ENCODE results near the gene ADGRG3.

Gene ADGRG3

GRCh38 chr16:57661936-57662906 lies 5.9 kb upstream of the ADGRG3 start:
- H3K27me3 ChIP-seq (ENCODE audit: control insufficient read depth, insufficient read depth, low read length): no peaks in the 10 kb centered on the region
- H3K9ac ChIP-seq (ENCODE audit: low read depth, low read length): no peak overlapping the region
- H3K36me3 ChIP-seq (ENCODE audit: control insufficient read depth, insufficient read depth, low read length): no peaks in the 10 kb centered on the region

GRCh38 chr16:57663436-57663835 lies 4.7 kb upstream of the ADGRG3 start:
- no peaks in the 10 kb centered on the region for H3K4me1 ChIP-seq (ENCODE audit: control insufficient read depth, insufficient read depth, low read length)
- no peaks in the 10 kb centered on the region for H3K36me3 ChIP-seq (ENCODE audit: control insufficient read depth, insufficient read depth, low read length)
- H3K4me3 ChIP-seq (ENCODE audit: low read depth, low read length): no peak overlapping the region
- H3K9me3 ChIP-seq (ENCODE audit: control insufficient read depth, insufficient read depth, low read length): no peaks in the 10 kb centered on the region
- H3K27me3 ChIP-seq (ENCODE audit: control insufficient read depth, insufficient read depth, low read length): no peaks in the 10 kb centered on the region
- no peak overlapping the region for H3K9ac ChIP-seq (ENCODE audit: low read depth, low read length)

More at GRCh38 chr16:57661936-57662906, 5.9 kb upstream of the ADGRG3 start:
- no peaks in the 10 kb centered on the region for H3K9me3 ChIP-seq (ENCODE audit: control insufficient read depth, insufficient read depth, low read length)
- no peaks in the 10 kb centered on the region for H3K4me1 ChIP-seq (ENCODE audit: control insufficient read depth, insufficient read depth, low read length)
- H3K4me3 ChIP-seq (ENCODE audit: low read depth, low read length): no peak overlapping the region

GRCh38 chr16:57663917-57664661 lies 4.0 kb upstream of the ADGRG3 start:
- Histone ChIP-seq H3K27me3 (ENCODE audit: control insufficient read depth, insufficient read depth, low read length) (no peaks in the 10 kb centered on the region), H3K9me3 (ENCODE audit: control insufficient read depth, insufficient read depth, low read length) (no peaks in the 10 kb centered on the region), H3K4me3 (ENCODE audit: low read depth, low read length) (no peak overlapping the region), H3K4me1 (ENCODE audit: control insufficient read depth, insufficient read depth, low read length) (no peaks in the 10 kb centered on the region), H3K36me3 (ENCODE audit: control insufficient read depth, insufficient read depth, low read length) (no peaks in the 10 kb centered on the region), H3K9ac (ENCODE audit: low read depth, low read length) (no peak overlapping the region)

- Histone ChIP-seq H3K4me1 (ENCODE audit: control insufficient read depth, insufficient read depth, low read length) (no peaks in the 10 kb centered on the region), H3K4me3 (ENCODE audit: low read depth, low read length) (no peak overlapping the region), H3K27me3 (ENCODE audit: control insufficient read depth, insufficient read depth, low read length) (no peaks in the 10 kb centered on the region), H3K36me3 (ENCODE audit: control insufficient read depth, insufficient read depth, low read length) (no peaks in the 10 kb centered on the region), H3K9me3 (ENCODE audit: control insufficient read depth, insufficient read depth, low read length) (no peaks in the 10 kb centered on the region), H3K9ac (ENCODE audit: low read depth, low read length) (no peak overlapping the region)
Measured at GRCh38 chr16:57664662-57665025, 3.5 kb upstream of the ADGRG3 start.

GRCh38 chr16:57665541-57665940 lies 2.6 kb upstream of the ADGRG3 start:
- Histone ChIP-seq H3K27me3 (ENCODE audit: control insufficient read depth, insufficient read depth, low read length) (no peaks in the 10 kb centered on the region), H3K9ac (ENCODE audit: low read depth, low read length) (no peak overlapping the region), H3K4me3 (ENCODE audit: low read depth, low read length) (no peak overlapping the region), H3K36me3 (ENCODE audit: control insufficient read depth, insufficient read depth, low read length) (no peaks in the 10 kb centered on the region), H3K4me1 (ENCODE audit: control insufficient read depth, insufficient read depth, low read length) (no peaks in the 10 kb centered on the region), H3K9me3 (ENCODE audit: control insufficient read depth, insufficient read depth, low read length) (no peaks in the 10 kb centered on the region)

DNA sequence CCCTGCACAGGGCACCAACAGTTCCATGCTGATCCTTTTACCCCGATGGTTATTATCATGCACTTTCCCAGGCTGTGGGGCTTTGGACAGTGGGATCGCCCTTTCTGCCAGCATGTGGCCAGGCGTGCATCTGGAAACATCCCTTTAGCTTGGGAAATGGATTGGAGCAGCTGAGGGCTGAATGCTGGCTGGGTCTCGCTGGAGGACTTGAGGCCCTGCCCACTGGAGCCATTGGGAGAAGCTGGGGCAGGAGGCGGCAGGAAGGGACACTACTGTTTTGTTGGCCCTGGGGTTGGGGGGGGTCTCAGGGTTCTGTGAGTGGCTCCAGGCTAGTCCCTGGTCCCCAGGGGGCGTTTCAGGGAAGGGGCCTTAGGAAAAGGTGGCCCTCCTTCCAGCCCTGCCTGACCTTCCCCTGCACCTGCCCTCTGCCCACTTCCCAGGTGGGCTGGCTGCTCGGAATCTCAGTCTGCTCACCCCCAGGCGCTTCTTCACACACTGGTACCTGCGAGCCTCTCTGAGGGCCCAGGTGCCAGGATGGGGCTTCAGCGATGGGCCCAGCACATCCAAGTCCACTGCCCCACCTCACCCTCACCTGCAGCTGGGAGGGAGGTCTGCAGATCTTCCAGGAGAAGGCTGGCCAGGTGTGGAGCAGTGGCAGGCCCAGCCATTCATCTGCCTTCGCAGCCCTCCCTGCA lies 1.6 kb upstream of the ADGRG3 start:
- H3K9ac ChIP-seq (ENCODE audit: low read depth, low read length): no peak overlapping the region
- H3K27me3 ChIP-seq (ENCODE audit: control insufficient read depth, insufficient read depth, low read length): no peaks in the 10 kb centered on the region
- no peaks in the 10 kb centered on the region for H3K36me3 ChIP-seq (ENCODE audit: control insufficient read depth, insufficient read depth, low read length)
- H3K4me3 ChIP-seq (ENCODE audit: low read depth, low read length): no peak overlapping the region
- H3K9me3 ChIP-seq (ENCODE audit: control insufficient read depth, insufficient read depth, low read length): no peaks in the 10 kb centered on the region
- no peaks in the 10 kb centered on the region for H3K4me1 ChIP-seq (ENCODE audit: control insufficient read depth, insufficient read depth, low read length)

DNA sequence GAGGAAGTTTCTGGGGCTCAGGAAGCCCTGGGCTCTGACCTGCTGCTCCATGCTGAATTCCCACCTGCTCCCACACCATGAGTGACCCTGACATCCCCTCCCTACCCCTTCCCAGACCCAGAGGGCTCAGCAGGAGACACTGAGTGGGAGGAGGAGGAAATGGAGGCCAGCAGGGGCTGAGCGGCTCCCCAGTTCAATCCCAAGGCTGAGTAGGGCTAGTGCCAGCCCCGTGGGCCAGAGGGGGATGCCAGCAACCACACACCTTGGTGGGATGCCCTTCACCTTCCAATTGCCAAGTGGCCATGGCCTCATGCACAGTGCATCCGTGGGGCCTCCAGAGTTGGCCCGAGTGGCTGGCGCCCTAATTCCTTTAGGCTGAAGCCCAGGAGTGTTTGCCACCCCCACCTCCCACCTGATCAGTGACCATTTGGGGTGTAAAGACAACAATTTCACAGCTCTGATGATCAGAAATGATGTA lies 1.0 kb upstream of the ADGRG3 start:
- H3K4me1 ChIP-seq (ENCODE audit: control insufficient read depth, insufficient read depth, low read length): no peaks in the 10 kb centered on the region
- H3K9me3 ChIP-seq (ENCODE audit: control insufficient read depth, insufficient read depth, low read length): no peaks in the 10 kb centered on the region
- no peaks in the 10 kb centered on the region for H3K36me3 ChIP-seq (ENCODE audit: control insufficient read depth, insufficient read depth, low read length)
- H3K27me3 ChIP-seq (ENCODE audit: control insufficient read depth, insufficient read depth, low read length): no peaks in the 10 kb centered on the region
- no peak overlapping the region for H3K9ac ChIP-seq (ENCODE audit: low read depth, low read length)
- no peak overlapping the region for H3K4me3 ChIP-seq (ENCODE audit: low read depth, low read length)

DNA sequence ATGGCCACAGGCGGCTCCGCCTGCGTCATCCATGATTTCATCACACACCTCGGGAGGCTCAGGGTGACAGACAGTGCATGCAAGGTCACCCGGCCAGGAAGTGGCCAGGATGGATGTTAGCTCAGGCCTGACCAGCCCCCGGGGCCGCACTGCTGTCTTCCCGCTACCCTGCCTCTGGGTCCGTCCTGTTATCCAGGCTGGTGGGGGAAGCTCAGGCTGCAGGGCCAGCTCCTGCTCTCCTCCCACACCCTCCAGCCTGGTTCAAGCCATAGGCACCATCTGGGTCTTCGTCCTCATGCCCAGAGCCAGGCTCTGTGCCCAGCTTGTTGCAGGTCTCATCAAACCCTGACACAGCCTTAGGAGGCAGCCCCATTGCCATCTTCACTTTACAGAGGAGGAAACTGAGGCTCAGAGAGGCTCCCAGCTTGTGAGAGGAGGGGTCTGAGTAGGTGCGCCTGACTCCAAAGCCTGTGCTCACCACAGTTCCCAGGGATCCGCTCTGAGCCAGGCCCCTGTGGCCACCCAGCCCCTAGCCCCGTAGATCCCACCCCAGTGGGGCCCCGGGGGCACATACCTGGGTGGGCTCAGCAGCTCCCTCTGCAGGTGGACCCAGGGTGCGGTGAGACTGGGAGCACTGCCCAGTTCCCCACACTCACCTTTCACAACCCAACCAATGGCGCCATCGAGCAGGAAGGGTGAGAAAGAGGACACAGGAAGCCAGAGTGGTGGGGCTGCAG lies 412 bp upstream of the ADGRG3 start:
- no peaks in the 10 kb centered on the region for H3K4me1 ChIP-seq (ENCODE audit: control insufficient read depth, insufficient read depth, low read length)
- H3K27me3 ChIP-seq (ENCODE audit: control insufficient read depth, insufficient read depth, low read length): no peaks in the 10 kb centered on the region
- no peak overlapping the region for H3K9ac ChIP-seq (ENCODE audit: low read depth, low read length)
- no peaks in the 10 kb centered on the region for H3K9me3 ChIP-seq (ENCODE audit: control insufficient read depth, insufficient read depth, low read length)
- H3K4me3 ChIP-seq (ENCODE audit: low read depth, low read length): no peak overlapping the region
- no peaks in the 10 kb centered on the region for H3K36me3 ChIP-seq (ENCODE audit: control insufficient read depth, insufficient read depth, low read length)

DNA sequence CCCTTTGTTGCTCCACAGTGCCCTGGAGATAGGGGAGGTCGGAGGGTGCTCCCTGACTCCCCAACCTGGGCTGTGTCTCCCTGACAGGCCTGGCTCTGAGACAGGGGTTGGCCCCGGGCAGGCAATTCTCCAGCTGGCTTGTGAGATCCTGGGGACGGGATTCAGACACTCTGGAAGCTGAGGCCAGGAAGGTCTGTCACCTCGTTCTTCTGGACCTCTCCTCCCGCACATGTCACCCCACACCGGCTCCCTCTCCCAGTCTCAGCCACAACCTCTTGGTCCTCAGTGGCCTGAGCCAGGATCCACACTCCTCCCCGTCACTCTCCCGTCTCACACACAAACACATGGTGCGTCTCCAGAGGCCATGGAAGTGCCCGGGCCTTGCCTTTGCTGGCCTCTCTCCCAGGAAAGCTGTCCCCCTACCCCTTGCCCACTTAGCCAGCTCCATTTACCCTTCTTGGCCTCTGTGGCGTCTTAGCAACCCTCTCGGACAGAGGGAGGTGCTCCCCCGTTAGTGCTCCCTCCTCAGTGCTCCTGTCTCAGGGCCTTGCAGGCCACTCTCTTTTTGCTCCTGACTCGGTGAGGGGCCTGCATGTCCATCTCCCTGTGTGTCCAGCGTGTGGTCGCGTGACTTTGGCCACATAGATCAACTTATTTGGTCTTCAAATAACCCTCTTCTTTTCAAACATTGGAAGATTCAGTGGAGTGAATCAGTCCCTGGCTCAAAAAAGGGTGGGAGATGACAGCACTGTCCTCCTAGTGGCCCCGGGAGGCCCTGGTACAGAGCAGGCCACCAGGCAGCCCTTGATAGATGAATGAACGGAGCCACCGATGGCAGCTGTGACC lies 747 bp downstream of the ADGRG3 start:
- no peaks in the 10 kb centered on the region for H3K36me3 ChIP-seq (ENCODE audit: control insufficient read depth, insufficient read depth, low read length)
- H3K4me3 ChIP-seq (ENCODE audit: low read depth, low read length): no peak overlapping the region
- H3K9ac ChIP-seq (ENCODE audit: low read depth, low read length): no peak overlapping the region
- H3K27me3 ChIP-seq (ENCODE audit: control insufficient read depth, insufficient read depth, low read length): no peaks in the 10 kb centered on the region
- H3K9me3 ChIP-seq (ENCODE audit: control insufficient read depth, insufficient read depth, low read length): no peaks in the 10 kb centered on the region
- H3K4me1 ChIP-seq (ENCODE audit: control insufficient read depth, insufficient read depth, low read length): no peaks in the 10 kb centered on the region

DNA sequence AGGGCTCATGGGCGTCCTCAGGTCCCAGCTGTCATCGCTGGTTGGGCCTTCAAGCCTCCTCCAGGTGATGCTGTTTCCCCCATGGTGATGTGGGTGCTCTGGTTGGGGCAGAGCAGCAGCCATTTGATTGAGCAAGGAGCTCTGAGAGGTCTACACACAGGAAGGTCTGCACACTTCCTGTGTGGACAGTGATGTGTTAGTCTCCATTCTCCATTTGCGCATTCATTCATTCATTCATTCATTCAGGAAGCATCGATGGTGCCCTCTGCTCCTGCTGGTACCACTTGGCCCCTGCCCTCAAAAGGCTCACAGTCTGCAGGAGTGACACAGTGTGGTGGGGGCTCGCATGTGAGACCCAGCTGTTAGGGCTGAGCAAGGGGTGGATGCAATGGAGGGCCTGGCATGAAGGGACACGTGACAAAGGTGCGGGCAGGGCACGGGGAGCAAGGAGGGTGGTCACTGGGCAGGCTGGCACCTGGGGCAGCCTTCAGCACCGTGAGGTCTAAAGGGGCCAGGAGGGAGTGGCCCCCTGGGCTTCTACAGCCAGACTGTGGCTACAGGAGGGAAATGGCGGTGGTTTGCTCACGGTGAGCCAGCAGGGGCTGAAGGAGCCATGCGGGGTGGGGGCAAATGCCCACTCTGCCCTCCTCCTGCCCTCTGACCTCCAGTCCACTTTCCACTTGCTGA lies 1.5 kb downstream of the ADGRG3 start:
- no peaks in the 10 kb centered on the region for H3K27me3 ChIP-seq (ENCODE audit: control insufficient read depth, insufficient read depth, low read length)
- H3K9ac ChIP-seq (ENCODE audit: low read depth, low read length): no peak overlapping the region
- H3K9me3 ChIP-seq (ENCODE audit: control insufficient read depth, insufficient read depth, low read length): no peaks in the 10 kb centered on the region
- H3K4me1 ChIP-seq (ENCODE audit: control insufficient read depth, insufficient read depth, low read length): no peaks in the 10 kb centered on the region
- H3K36me3 ChIP-seq (ENCODE audit: control insufficient read depth, insufficient read depth, low read length): no peaks in the 10 kb centered on the region
- H3K4me3 ChIP-seq (ENCODE audit: low read depth, low read length): no peak overlapping the region

Measured in iPS-15b (cell line).